Spleen (tissue), 7 donors: ENCODE data around the gene CFAP57.

ENCODE experiments used
- CTCF ChIP-seq, 11 experiments: fragments of 200-600 bp in 7 of 11; fragments of 450-650 bp in 4 of 11; sonication (generic) in 4 of 11; IDR thresholded peaks in 8 of 11; conservative IDR thresholded peaks in 3 of 11; 1 replicate in 7 of 11; 2 replicates in 4 of 11; pipeline versions ENCODE4 v1.4.0 to v1.8.0; 2016 to 2021; ENCODE audit warnings: antibody characterized with exemption in 11 of 11, inconsistent platforms in 4 of 11, mild to moderate bottlenecking in 1 of 11
- POLR2A ChIP-seq, 3 donors: fragments of 450-650 bp; IDR thresholded peaks; one replicate each; pipeline ENCODE4 v1.5.1; 2017; ENCODE audit warnings: antibody characterized with exemption in 3 of 3, mild to moderate bottlenecking in 1 of 3
- POLR2AphosphoS5 ChIP-seq, 3 donors: sonication (generic); formaldehyde crosslinking; IDR thresholded peaks; one replicate each; pipeline ENCODE4 v1.5.1; 2017; ENCODE audit warnings: antibody characterized with exemption in 3 of 3
- donor health status: DM: no; HTN: no; CAD: no; lungs with moderate emphysema.
- donor health status: DM: no; HTN: no; CAD: no.
- donor health status: DM: no; HTN: no; CAD: no.

DNA sequence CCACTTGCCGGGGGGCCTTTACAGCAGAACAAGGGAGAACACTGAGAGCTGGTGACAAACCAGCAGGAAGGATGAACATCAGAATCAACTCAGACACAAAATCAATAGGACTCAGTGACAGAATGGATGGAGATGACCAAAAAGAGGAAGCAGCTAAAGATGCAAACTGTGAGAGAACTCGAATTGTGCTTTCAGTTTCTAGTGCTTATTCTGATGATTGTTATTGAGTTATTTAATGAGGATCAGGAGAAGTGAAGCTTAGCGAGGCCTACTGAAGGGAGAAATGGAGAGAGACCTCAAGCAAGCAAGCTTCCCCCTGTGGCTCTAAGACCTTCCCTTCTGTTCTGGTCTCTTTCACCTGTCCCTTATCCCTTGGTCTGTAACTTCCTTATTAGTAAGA lies 67.4 kb downstream of the CFAP57 start:
- no peak for TF ChIP-seq CTCF (IDR thresholded peaks at IDR 0.05 in 8 of 11, conservative IDR thresholded peaks at IDR 0.05 in 3 of 11)
- TF ChIP-seq POLR2AphosphoS5 (IDR thresholded peaks at IDR 0.05), result no peak
- TF ChIP-seq POLR2A (IDR thresholded peaks at IDR 0.05), result no peak
